HG02610 (cell line): ENCODE data around the gene RASL10A.

ENCODE experiments used
- ATAC-seq: cut with Tn5 transposase; IDR thresholded peaks from one replicate; pipeline ENCODE4 v1.9.1; 2021; ENCODE audit warnings: mild to moderate bottlenecking, moderate library complexity; ENCODE audit not compliant: unreplicated experiment

The RASL10A gene

DNA sequence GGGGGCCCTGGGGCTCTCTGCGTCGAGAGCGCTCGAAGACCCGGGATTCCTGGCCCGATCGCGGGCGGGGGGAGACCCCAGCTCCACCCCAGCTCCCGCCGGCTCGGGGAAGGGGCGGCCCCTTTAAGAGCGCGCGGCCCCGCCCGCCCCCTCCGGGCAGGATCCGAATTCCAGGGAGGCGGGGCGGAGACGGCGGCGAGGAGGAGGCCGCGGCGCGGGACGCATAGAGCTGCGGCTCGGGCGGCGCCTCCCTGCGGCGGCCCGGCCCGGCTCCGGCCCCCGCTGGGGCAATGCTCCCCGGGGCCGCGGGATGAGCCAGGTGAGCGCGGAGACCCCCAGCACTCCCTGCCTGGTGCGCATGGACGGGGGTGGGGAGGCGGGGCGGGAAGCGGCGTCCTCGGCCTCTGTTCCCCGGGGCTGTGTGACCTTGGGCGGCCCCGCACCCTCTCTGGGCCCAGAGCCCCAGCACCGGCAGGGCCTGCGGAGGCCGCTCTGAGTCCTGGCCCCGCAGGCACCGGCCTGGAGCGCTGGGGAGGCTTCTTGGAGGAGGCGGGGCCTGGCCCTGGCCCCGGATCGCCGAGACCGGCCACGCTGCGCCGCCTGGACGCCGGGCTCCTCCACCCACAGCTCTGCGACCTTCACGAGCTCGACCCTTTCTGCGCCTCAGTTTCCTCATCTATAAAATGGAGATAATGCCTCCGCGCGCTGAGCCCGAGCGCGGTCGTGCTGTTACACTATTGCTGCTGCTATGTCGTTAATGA, 8.5 kb downstream of the RASL10A start:
- ATAC-seq: no peak

DNA sequence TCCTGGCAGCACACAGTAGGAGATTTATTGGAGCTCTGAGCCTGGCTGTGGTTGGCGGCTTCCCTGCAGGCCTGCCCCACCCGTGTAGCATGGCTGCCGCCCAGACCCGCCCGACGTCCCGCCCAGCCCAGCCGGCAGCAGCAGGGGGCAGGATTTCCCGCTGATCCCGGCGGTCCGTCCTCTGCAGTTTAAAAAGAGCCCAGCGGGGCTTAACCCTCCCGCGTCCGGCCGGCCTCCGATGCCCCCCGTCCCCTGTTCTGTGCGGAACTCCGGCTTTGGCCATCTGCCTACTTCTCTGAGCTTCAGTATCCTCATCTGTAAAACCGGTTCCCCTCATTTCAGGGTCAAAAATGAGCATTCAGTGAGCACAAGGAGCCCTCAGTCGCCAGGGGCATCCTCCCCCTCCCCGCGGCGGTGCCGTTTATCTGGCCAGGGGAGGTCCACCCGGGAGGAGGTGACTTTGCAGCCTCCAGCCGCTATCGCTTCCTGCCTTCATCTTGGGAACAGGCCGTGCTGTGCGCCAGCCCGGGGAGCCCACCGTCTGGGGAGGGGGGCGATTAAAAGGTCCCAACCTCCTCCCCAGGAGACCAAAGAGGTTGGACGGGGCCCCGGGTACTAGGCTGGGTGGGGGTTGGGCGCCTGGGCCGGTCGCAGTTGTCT, 9.2 kb downstream of the RASL10A start, which contains the start of gene GAS2L1:
GAS2L1 (plus strand) TSS at position 476 of the 660 bp plus-strand sequence. CDS start 1,456 bp downstream, outside the sequence.
- no peak for ATAC-seq

DNA sequence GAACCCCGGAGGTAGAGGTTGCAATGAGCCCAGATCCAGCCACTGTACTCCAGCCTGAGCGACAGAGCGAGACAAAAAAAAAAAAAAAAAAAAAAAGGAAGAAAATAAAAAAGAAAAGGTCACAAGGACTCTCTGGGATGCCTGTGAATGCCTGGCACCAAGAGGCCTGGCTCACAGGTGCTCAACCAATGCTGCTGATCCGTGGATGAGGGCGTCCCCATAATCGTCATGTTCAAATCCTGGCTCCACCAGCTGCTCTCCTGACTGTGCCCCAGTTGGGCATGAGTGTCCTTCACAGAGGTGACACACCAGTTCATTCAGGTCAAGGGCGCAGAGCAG, 9.7 kb downstream of the RASL10A start:
- ATAC-seq: no peak

DNA sequence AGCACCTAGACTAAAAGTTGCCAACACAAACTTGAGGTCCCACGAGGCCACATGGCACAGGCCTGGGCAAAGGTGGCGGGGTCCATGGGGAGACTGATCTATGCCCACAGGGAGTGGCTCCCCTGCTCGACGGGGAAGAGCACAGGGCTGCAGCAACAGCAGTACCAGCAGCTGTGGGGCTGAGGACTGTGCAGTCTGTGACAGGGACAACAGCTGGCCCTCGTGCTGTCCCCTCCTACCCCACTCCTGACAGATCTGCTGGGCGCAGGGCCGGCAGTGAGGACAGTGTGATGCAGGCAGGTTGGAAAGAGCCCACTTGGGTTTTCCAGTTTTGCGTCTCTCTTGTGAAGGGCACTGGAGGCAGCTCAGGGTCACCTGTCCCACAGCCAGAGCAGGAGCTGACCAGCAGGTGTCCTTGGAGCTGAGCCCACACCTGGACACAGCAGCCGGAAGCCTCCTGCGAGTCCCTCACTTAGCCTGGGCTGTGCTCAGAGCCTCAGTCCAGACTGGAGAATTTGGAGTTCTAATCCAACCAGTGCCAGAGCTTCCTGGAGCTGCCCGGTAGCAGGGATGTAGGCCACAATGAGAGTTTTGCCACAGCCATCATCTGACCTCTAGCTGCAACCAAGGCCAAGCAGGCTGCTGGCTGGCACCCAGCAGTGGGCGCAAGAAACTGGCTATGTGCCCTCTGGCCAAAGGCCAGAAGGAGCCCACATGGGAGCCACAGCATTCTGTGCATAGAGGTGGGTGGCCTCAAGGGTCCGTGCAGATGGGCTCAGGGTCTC, 12.6 kb downstream of the RASL10A start:
- ATAC-seq: no peak

DNA sequence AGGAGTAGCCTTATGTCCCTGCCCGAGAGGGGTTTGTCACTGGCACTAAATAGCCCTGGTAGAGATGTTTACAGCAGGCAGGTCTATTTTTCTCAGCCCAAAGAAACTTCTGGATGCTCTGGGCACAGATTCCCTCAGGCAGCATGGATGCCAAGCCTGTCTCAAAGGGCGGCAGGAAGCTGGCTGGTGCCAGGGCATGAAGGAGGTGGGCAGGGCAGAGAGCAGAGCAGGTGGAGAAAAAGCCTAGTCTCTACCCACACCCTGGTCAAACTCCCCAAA, 13.2 kb downstream of the RASL10A start:
- no peak for ATAC-seq

DNA sequence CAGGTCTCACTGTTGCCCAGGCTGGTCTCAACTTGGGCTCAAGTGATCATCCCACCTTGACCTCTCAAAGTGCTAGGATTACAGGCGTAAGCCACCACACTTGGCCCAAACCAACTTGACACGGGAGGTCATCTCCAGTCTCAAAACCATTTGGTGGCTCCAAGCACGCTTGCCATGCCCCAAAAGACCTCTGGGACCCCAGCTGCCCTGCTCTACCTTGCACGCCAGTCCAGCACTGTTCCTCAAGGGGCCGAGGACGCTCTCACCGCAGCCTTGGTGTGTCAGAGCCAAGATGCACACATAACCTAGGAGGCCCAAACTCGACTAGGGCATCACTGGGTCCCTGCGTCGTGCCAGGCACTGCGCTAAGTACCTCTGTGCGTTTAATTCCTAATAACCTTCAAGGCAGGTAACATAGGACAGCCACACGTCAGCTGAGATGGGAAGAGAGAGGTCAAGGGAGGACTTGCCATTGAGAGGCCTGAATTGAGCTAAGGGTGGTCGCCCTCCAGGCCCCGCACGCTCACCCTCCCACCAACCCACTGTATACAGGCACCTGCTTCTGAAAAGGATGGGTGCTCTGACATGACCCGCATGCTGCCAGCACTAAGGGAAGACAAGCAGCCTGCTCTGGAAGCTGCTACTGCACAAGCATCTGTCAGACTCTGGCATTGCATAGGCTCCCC, 13.6 kb downstream of the RASL10A start:
- ATAC-seq: no peak

DNA sequence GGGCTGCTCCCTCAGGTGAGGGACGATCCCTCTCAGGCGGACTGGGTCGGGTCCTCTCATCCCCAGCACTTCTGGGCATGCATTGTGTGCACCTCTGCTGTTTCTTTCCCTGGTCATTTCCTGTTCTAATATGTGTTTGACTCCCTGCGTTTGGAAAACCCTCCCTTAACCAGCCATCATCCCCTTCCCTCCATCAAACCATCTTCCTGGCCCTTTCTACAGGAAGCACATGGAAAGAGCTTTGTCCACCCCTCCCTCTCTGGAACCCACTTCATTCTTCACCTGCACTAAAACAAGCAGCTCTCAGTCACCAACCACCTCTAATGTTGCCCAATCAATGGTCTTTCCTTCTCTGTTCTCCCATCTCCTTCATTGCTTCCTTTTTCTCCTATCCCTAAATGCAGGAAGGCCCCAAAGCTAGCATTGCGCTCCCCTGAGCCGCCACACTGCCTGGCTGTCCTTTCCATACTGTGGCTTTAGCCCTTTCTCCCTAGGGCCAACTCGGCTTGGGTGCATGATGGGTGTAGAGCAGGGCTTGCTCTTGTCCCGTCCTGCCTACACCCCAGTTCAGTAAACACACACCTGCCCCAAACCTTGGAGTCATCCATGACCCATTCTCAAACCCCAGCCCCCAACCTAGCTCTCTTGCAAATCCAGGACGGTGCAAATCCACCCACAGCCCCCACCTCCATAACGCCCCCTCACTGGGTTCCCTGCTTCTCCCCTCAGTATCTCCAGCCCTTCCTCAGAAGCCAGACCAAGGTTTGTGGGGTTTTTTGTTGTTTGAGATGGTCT, 14.5 kb downstream of the RASL10A start:
- ATAC-seq: no peak

DNA sequence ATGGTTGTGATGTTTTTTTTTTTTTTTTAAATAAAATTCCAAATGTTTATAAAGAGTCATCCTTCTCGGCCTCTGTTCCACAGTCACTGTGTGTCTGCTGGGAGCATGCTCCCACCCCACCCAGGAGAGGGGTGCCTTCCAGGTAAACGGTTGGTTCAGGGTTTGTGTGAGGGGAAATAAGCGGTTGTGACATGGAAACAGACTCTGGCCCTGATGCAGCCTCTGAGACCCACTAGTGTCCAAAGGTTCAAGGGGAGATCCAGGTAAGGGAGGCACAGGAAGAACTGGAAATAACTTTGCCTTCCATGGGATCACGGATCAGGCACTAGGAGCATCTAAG, 15.1 kb downstream of the RASL10A start:
- ATAC-seq: no peak

DNA sequence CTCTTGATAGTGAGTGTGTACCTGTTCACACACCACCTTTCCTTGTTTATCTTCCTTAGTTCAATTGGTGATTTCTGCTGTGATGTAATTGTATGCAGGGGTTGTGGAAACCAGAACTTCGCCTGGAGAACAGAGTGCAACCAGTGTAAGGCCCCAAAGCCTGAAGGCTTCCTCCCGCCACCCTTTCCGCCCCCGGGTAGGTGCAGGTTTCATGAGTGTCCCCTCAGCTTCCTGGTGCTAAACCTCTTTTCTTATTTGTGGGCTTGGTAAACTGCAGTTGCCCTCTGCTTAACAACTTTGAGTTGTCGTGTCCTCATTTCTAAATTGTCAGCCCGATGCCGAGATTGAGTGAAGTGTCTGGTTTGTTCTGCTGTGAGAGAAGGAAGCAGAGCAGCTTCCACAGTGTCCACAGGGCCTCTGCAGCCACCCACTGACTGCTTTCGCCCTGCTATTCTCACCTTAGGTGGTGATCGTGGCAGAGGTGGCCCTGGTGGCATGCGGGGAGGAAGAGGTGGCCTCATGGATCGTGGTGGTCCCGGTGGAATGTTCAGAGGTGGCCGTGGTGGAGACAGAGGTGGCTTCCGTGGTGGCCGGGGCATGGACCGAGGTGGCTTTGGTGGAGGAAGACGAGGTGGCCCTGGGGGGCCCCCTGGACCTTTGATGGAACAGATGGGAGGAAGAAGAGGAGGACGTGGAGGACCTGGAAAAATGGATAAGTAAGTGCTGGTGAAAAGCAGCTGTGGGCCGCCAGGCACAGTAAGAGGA, 16.2 kb downstream of the RASL10A start:
- no peak for ATAC-seq

DNA sequence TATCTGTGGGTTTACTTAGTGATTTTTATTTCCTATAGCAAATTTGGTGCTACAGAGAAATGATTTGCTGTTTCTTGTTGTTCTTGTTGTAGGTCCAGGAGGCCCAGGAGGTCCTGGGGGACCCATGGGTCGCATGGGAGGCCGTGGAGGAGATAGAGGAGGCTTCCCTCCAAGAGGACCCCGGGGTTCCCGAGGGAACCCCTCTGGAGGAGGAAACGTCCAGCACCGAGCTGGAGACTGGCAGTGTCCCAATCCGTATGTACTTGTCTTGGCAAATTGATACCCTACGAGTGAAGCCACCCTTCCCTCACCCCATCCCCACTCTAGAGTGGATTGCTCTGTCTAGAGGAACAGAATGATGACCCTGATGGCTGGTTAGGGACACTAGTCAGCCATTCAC, 16.9 kb downstream of the RASL10A start:
- ATAC-seq: no peak

DNA sequence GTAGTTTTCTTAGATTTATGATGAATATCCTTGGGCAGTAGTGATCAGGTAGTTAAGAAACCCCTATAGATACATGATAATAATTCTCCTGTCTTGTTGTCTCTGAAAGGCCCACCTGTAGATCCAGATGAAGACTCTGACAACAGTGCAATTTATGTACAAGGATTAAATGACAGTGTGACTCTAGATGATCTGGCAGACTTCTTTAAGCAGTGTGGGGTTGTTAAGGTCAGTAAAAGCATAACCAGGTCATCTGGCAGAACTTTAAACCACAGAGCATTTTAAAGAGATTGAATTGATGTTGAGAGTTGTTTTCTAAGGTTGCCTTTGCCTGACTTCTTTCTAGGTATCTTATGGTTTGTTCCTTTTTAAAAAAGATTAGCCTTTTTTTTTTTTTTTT, 23.1 kb downstream of the RASL10A start:
- no peak for ATAC-seq

DNA sequence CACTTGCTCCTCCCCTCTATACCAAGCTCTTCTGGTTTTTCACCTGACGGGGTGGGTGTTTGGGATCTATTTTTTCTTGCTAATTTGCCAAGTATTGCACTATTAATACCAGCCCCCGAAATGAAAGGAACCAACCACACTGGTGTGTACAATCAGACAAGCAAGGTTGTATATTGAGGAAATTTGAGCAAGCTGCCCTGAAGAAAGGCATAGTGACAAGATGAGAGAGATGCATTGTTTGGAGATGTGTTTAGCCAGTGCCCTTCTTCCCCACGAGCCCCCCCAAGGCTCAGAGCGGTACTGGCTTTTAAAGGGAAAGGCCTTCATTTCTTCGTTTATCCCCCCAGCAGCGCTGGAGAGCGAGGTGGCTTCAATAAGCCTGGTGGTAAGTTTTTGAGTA, 24.3 kb downstream of the RASL10A start:
- ATAC-seq: no peak

DNA sequence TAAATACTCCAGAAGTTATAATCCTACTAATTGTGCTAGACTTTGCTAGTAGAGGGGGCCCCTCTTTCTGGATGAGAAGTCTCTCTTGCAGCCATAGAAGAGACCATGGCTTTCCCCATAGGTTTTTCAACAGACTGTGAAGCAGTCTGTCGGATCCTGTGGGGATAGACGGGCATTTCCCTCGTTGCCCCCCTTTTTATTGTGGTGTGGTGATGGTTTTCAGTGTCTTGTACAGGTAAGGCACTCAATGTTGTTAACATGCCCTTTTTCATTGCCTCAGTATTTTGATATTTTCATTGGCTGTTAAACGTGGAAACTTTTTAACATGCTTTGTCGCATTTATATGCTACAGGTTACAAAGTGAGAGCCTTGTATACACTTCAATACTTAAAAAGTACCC, 25.4 kb downstream of the RASL10A start:
- no peak for ATAC-seq

DNA sequence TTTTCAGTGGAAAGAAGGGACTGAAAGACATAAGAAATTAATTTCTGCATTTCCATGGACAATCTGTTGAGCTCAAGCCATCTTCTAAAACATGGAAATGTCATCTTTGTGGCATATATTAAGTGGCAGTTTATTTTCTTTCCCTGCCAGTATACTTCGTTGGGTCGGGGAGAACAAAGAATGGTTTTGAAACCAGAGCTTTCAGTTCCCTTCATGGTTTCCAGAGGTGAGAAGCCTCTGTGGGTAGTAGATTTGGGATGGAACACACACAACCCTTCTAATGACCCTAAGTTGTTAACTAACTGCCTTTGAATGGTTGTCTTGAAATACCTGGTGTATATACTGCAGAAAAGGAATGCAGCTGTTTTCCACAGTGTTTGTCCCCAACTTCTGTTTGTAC, 26.7 kb downstream of the RASL10A start:
- no peak for ATAC-seq

DNA sequence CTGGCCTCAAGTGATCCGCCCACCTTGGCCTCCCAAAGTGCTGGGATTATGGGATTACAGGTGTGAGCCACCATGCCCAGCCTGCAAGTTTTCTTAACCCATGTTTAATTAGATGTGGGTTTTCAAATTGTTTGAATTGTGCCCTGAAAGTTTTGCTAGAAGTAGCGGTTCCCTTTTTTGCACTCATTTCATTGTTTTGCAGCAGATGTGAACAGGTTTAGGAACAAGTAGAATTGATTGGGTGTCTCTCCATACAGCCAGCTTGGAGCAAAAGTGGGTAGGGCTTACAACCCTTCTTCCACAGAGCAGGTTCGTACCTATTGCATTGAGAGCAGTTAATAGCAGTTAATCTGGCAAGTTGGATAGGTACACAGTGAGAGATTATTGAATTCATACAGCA, 31.3 kb downstream of the RASL10A start:
- no peak for ATAC-seq

DNA sequence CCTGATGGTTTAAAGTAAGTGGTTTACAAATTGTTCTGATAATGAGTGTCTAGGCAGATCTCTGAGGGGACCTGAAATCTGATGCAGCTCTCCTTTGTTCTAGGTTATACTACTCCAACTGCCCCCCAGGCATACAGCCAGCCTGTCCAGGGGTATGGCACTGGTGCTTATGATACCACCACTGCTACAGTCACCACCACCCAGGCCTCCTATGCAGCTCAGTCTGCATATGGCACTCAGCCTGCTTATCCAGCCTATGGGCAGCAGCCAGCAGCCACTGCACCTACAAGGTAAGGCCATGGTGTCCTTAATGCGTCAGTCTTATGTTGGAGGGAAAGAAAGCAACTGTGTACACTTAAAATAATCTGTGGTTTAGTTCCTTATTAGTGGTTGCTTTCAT, 37.6 kb downstream of the RASL10A start:
- no peak for ATAC-seq

DNA sequence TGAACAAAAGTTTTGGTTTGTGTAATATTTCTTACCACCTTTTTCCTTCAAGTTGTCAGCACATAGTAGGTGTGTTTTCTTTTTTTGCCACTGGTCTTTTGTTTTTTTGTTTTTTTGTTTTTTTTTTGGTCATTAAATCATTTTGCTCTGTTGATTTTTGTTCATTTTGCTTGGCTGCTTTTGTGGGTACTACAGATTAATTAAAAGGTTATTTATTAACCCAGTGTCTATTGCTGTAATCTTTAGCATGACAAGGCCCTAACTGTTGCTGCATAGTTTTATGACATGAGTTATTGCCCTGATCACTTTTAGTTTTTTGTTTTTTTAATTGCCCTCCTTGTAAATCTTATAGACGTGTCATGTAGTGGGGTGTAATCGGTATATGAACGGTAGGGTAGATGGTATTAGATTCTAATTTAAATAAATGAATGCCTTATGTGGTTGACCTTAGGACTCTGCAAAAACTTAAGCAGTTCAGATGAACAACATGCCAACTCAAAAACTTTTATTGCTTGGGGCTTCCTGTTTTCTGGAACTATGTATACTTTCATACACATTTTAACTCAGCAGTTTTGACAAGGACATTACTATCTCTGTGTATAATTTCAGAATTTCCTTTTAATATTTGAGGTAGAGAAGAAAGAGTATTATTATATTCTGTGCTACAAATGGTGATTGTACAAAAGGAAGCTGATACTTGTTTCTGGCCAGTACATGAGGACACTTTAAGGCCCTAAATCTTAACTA, 39.5 kb downstream of the RASL10A start:
- no peak for ATAC-seq

DNA sequence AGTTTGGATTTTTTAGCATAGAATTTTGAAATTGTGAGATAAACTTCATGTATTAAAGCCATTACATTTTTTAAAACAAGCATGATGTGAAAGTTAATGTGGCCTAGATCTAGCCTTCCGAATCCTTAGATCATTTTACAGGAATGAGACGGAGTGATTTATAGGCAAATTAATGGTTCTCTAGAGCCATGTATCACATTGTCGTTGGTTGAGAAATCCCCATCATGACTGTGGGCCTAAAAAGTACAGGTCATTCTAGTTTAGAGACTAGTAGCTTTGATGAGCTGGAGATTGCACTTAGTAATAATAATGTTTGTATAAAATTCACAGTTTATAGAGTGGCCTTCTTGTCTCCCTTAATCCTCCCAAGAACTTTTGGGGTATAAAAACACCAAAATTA, 40.3 kb downstream of the RASL10A start:
- ATAC-seq: no peak

DNA sequence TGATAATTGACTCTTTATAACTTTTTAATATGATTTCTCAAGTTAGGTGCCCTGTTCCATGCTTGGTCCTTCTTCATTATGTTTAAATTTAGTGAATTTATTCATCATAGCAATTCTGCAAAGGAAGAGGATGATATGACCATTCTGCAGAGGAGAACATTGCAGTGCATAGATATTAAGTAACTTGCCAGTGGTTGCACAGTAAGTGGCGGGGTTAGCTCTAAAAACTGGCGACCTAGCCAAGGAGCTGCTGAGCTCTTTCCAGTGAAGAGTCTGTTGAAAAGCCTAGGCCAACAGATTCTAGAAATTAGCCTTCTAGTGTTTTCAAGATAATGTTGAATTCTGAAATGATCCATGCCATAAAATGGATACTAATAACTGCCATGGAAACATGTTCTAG, 42.9 kb downstream of the RASL10A start:
- no peak for ATAC-seq
